WTC11 (cell line): ENCODE results near the gene ST6GALNAC3. TPM values are rescaled to one million over a fixed set of nuclear protein-coding genes. Genes with fewer than 3 reads are reported as not detected.

Experiments used
- ATAC-seq: fragments of 200-7000 bp; cut with Tn5 transposase; 2 replicates; pipeline ENCODE4 v1.10.0; 2021; ENCODE audit warnings: mild to moderate bottlenecking, moderate library complexity
- CTCF ChIA-PET: fragments of 300-600 bp; sonication (Branson Sonifier 250); formaldehyde crosslinking; loops from one replicate; lab custom pipeline; 2021; ENCODE audit warnings: antibody characterized with exemption; lab: Charles Lee
- POLR2A ChIA-PET: fragments of 350-600 bp; sonication (Branson Sonifier 250); formaldehyde crosslinking; loops from one replicate; lab custom pipeline; 2021; ENCODE audit warnings: antibody characterized with exemption; lab: Charles Lee
- DNase-seq: peaks from one replicate; pipeline ENCODE4 v3.0.0; 2021; ENCODE audit warnings: low spot score
- H3K27ac Mint-ChIP-seq: 2 replicates; pipeline ENCODE4 v1.8.0; 2021; ENCODE audit warnings: mixed read lengths
- H3K27me3 Mint-ChIP-seq: 2 replicates; pipeline ENCODE4 v1.8.0; 2021; ENCODE audit warnings: low read depth, mild to moderate bottlenecking, moderate library complexity, mixed read lengths
- H3K36me3 Mint-ChIP-seq: 2 replicates; pipeline ENCODE4 v1.8.0; 2021; ENCODE audit warnings: mixed read lengths
- H3K4me1 Mint-ChIP-seq: 2 replicates; pipeline ENCODE4 v1.8.0; 2022; ENCODE audit warnings: mixed read lengths
- H3K4me3 Mint-ChIP-seq: 2 replicates; pipeline ENCODE4 v1.8.0; 2021; ENCODE audit warnings: mild to moderate bottlenecking, moderate library complexity, mixed read lengths
- H3K9me3 Mint-ChIP-seq: 2 replicates; pipeline ENCODE4 v1.8.0; 2021; ENCODE audit warnings: mixed read lengths
- AFF4 ChIP-seq: sonication (generic); formaldehyde crosslinking; IDR thresholded peaks from 2 replicates; pipeline ENCODE4 v1.8.1; 2023; ENCODE audit warnings: mild to moderate bottlenecking, missing genetic modification reagents, borderline replicate concordance
- ARID4B ChIP-seq: sonication (generic); formaldehyde crosslinking; IDR thresholded peaks from 2 replicates; pipeline ENCODE4 v1.8.0; 2023; ENCODE audit warnings: missing genetic modification reagents, mild to moderate bottlenecking, borderline replicate concordance
- ATF2 ChIP-seq: sonication (generic); formaldehyde crosslinking; IDR thresholded peaks from 2 replicates; pipeline ENCODE4 v1.8.1; 2022; ENCODE audit warnings: low read depth, missing genetic modification reagents, borderline replicate concordance
- CREM ChIP-seq: sonication (generic); formaldehyde crosslinking; IDR thresholded peaks from 2 replicates; pipeline ENCODE4 v1.8.1; 2022; ENCODE audit warnings: mild to moderate bottlenecking, missing genetic modification reagents, moderate library complexity
- FOXJ3 ChIP-seq: sonication (generic); formaldehyde crosslinking; IDR thresholded peaks from 2 replicates; pipeline ENCODE4 v1.9.0; 2021; ENCODE audit warnings: missing genetic modification reagents, mild to moderate bottlenecking, borderline replicate concordance
- FOXP4 ChIP-seq: sonication (generic); formaldehyde crosslinking; IDR thresholded peaks from 2 replicates; pipeline ENCODE4 v1.8.0; 2022; ENCODE audit warnings: mild to moderate bottlenecking, missing genetic modification reagents
- HMGA2 ChIP-seq: fragments of 250-450 bp; sonication (Bioruptor Pico); IDR thresholded peaks from 2 replicates; pipeline ENCODE4 v1.4.0; 2021; ENCODE audit warnings: mild to moderate bottlenecking, moderate library complexity
- MYBL2 ChIP-seq: sonication (generic); formaldehyde crosslinking; IDR thresholded peaks from 2 replicates; pipeline ENCODE4 v1.8.1; 2023; ENCODE audit warnings: mild to moderate bottlenecking, moderate library complexity, missing genetic modification reagents
- NFE2L1 ChIP-seq: sonication (generic); formaldehyde crosslinking; IDR thresholded peaks from 2 replicates; pipeline ENCODE4 v1.8.1; 2023; ENCODE audit warnings: missing genetic modification reagents
- STAT6 ChIP-seq: sonication (generic); formaldehyde crosslinking; conservative IDR thresholded peaks from 2 replicates; pipeline ENCODE4 v1.8.1; 2023; ENCODE audit warnings: mild to moderate bottlenecking, low read depth, missing genetic modification reagents, moderate library complexity
- TEAD1 ChIP-seq: sonication (generic); formaldehyde crosslinking; IDR thresholded peaks from 2 replicates; pipeline ENCODE4 v1.8.0; 2022; ENCODE audit warnings: mild to moderate bottlenecking, missing genetic modification reagents
- ZBTB43 ChIP-seq: sonication (generic); formaldehyde crosslinking; IDR thresholded peaks from 2 replicates; pipeline ENCODE4 v1.8.1; 2023; ENCODE audit warnings: mild to moderate bottlenecking, missing genetic modification reagents
- ZNF138 ChIP-seq: sonication (generic); formaldehyde crosslinking; conservative IDR thresholded peaks from 2 replicates; pipeline ENCODE4 v1.8.1; 2022; ENCODE audit warnings: mild to moderate bottlenecking, moderate library complexity, missing genetic modification reagents
- ZNF317 ChIP-seq: sonication (generic); formaldehyde crosslinking; IDR thresholded peaks from 2 replicates; pipeline ENCODE4 v1.8.1; 2023; ENCODE audit warnings: low read depth, mild to moderate bottlenecking, moderate library complexity, missing genetic modification reagents, borderline replicate concordance
- ZNF512 ChIP-seq: sonication (generic); formaldehyde crosslinking; IDR thresholded peaks from 2 replicates; pipeline ENCODE4 v1.8.1; 2022; ENCODE audit warnings: missing genetic modification reagents, borderline replicate concordance
- total RNA-seq: library from RNA; stranded (reverse); gene quantifications from 3 replicates; pipeline ENCODE4 v1.2.3, GENCODE V29; 2021

The ST6GALNAC3 gene
- total RNA-seq, 1 experiment from 2014 or later: 11.9 TPM

GRCh38 chr1:76098845-76099244 lies 24.3 kb downstream of the ST6GALNAC3 start:
- no peaks in the 10 kb centered on the region for H3K36me3 Mint-ChIP-seq
- no peaks in the 10 kb centered on the region for H3K27me3 Mint-ChIP-seq
- ChIA-PET CTCF (no interaction called here), POLR2A (no interaction called here)
- ATAC-seq (no peak), DNase-seq (no peak)
- H3K4me1 Mint-ChIP-seq: peaks cover 24% of the 10 kb centered on the region
- no peak overlapping the region for H3K27ac Mint-ChIP-seq
- no peak overlapping the region for H3K4me3 Mint-ChIP-seq
- peaks cover 3% of the 10 kb centered on the region for H3K9me3 Mint-ChIP-seq
- no peak for TF ChIP-seq MYBL2
- TF ChIP-seq NFE2L1 (CRISPR knock-in tag): no peak
- TF ChIP-seq FOXJ3 (CRISPR knock-in tag): no peak
- no peak for TF ChIP-seq ZNF138 (CRISPR knock-in tag)
- TF ChIP-seq CREM (CRISPR knock-in tag): no peak
- no peak for TF ChIP-seq ZNF317 (CRISPR knock-in tag)
- TF ChIP-seq FOXP4 (CRISPR knock-in tag): no peak
- no peak for TF ChIP-seq ZBTB43 (CRISPR knock-in tag)
- no peak for TF ChIP-seq ARID4B (CRISPR knock-in tag)
- no peak for TF ChIP-seq ATF2 (CRISPR knock-in tag)
- no peak for TF ChIP-seq ZNF512 (CRISPR knock-in tag)

- DNase-seq (no peak), ATAC-seq (no peak)
- peaks cover 32% of the 10 kb centered on the region for H3K4me1 Mint-ChIP-seq
- peaks cover 2% of the 10 kb centered on the region; the same call in 1 of the 2 replicates for H3K36me3 Mint-ChIP-seq
- ChIA-PET CTCF (no interaction called here), POLR2A (no interaction called here)
- peaks cover 3% of the 10 kb centered on the region for H3K9me3 Mint-ChIP-seq
- H3K27ac Mint-ChIP-seq: no peak overlapping the region
- H3K4me3 Mint-ChIP-seq: no peak overlapping the region
- H3K27me3 Mint-ChIP-seq: no peaks in the 10 kb centered on the region
- TF ChIP-seq TEAD1: no peak
- no peak for TF ChIP-seq AFF4
- TF ChIP-seq HMGA2 (CRISPR knock-in tag): no peak
- TF ChIP-seq STAT6: no peak
Measured at GRCh38 chr1:76101548-76101947, 27.0 kb downstream of the ST6GALNAC3 start.
